HEK293 (cell line): ENCODE measurements around the gene ITGA11.

ENCODE experiments used
- CTCF ChIA-PET: fragments of 350-600 bp; formaldehyde crosslinking; extraction: SDS; loops from one replicate; lab custom pipeline; 2021; ENCODE audit warnings: antibody characterized with exemption; lab: Yijun Ruan, JAX
- POLR2A ChIA-PET: fragments of 300-600 bp; formaldehyde crosslinking; extraction: SDS; loops from one replicate; lab custom pipeline; 2020; ENCODE audit warnings: antibody characterized with exemption, inconsistent platforms; lab: Yijun Ruan, JAX
- H3K27ac ChIP-seq: fragments of 200-500 bp; sonication (Bioruptor generic); 2 replicates; pipeline ENCODE4 v1.5.1; 2014; ENCODE audit warnings: low read depth, low read length, control low read depth, inconsistent platforms; ENCODE audit errors: extremely low read depth
- H3K36me3 ChIP-seq, 2 experiments: fragments of 200-500 bp in 1 of 2; sonication (Bioruptor generic) in 1 of 2; 1 replicate in 1 of 2; 2 replicates in 1 of 2; pipeline ENCODE4 v1.5.1; 2014 to 2017; ENCODE audit warnings: inconsistent platforms in 2 of 2, low read length in 2 of 2; ENCODE audit not compliant: control insufficient read depth in 2 of 2, insufficient read depth in 1 of 2
- H3K4me1 ChIP-seq: fragments of 200-500 bp; sonication (Bioruptor generic); 2 replicates; pipeline ENCODE4 v1.5.1; 2014; ENCODE audit warnings: mild to moderate bottlenecking, low read length, inconsistent platforms; ENCODE audit not compliant: control insufficient read depth, insufficient read depth
- H3K4me3 ChIP-seq: 2 replicates; pipeline ENCODE4 v1.5.1; 2011; ENCODE audit warnings: low read depth, mild to moderate bottlenecking, control low read depth, low read length, moderate library complexity
- H3K9me3 ChIP-seq: fragments of 200-500 bp; sonication (Bioruptor generic); 2 replicates; pipeline ENCODE4 v1.5.1; 2014; ENCODE audit warnings: low read depth, low read length, inconsistent platforms; ENCODE audit not compliant: control insufficient read depth, insufficient read depth
- AEBP2 ChIP-seq: fragments of 450-650 bp; formaldehyde crosslinking; IDR thresholded peaks from 2 replicates; pipeline ENCODE4 v1.5.1; 2016; ENCODE audit warnings: missing biosample characterization, missing genetic modification characterization, borderline replicate concordance
- FEZF1 ChIP-seq: fragments of 450-650 bp; formaldehyde crosslinking; IDR thresholded peaks from 2 replicates; pipeline ENCODE4 v1.5.1; 2016; ENCODE audit warnings: missing biosample characterization, missing genetic modification characterization
- GLI4 ChIP-seq: fragments of 450-650 bp; formaldehyde crosslinking; IDR thresholded peaks from 2 replicates; pipeline ENCODE4 v1.5.1; 2016; ENCODE audit warnings: missing biosample characterization, missing genetic modification characterization
- HOXC10 ChIP-seq: sonication (generic); formaldehyde crosslinking; IDR thresholded peaks from 2 replicates; pipeline ENCODE4 v1.8.1; 2023; ENCODE audit warnings: mild to moderate bottlenecking, missing genetic modification reagents
- MZF1 ChIP-seq: fragments of 450-650 bp; formaldehyde crosslinking; IDR thresholded peaks from 2 replicates; pipeline ENCODE4 v1.5.1; 2017; ENCODE audit warnings: missing biosample characterization, missing genetic modification characterization, borderline replicate concordance
- SCRT1 ChIP-seq: fragments of 450-650 bp; formaldehyde crosslinking; IDR thresholded peaks from 2 replicates; pipeline ENCODE4 v1.5.1; 2016; ENCODE audit warnings: missing biosample characterization, missing genetic modification characterization, borderline replicate concordance
- TCF7L2 ChIP-seq: IDR thresholded peaks from 2 replicates; pipeline ENCODE4 v1.6.1; 2011; ENCODE audit warnings: low read depth, mild to moderate bottlenecking, inconsistent platforms, low read length, moderate library complexity, borderline replicate concordance
- ZBTB48 ChIP-seq: fragments of 450-650 bp; formaldehyde crosslinking; IDR thresholded peaks from 2 replicates; pipeline ENCODE4 v1.5.1; 2016; ENCODE audit warnings: missing biosample characterization, missing genetic modification characterization
- ZNF114 ChIP-seq: fragments of 450-650 bp; formaldehyde crosslinking; IDR thresholded peaks from 2 replicates; pipeline ENCODE4 v1.5.0; 2017; ENCODE audit warnings: missing biosample characterization, missing genetic modification characterization
- ZNF133 ChIP-seq: fragments of 450-650 bp; formaldehyde crosslinking; IDR thresholded peaks from 2 replicates; pipeline ENCODE4 v1.5.1; 2016; ENCODE audit warnings: missing biosample characterization, missing genetic modification characterization
- ZNF19 ChIP-seq: fragments of 450-650 bp; formaldehyde crosslinking; IDR thresholded peaks from 2 replicates; pipeline ENCODE4; 2016; ENCODE audit warnings: missing biosample characterization, missing genetic modification characterization, low read depth
- ZNF280D ChIP-seq: fragments of 450-650 bp; formaldehyde crosslinking; IDR thresholded peaks from 2 replicates; pipeline ENCODE4 v1.5.1; 2016; ENCODE audit warnings: missing biosample characterization, missing genetic modification characterization
- ZNF354C ChIP-seq: fragments of 450-650 bp; formaldehyde crosslinking; IDR thresholded peaks from 2 replicates; pipeline ENCODE4 v1.5.1; 2016; ENCODE audit warnings: missing biosample characterization, missing genetic modification characterization, low read depth, borderline replicate concordance
- ZNF513 ChIP-seq: fragments of 450-650 bp; IDR thresholded peaks from 2 replicates; pipeline ENCODE4 v1.5.1; 2018; ENCODE audit warnings: missing biosample characterization, missing genetic modification characterization
- ZNF529 ChIP-seq: fragments of 450-650 bp; formaldehyde crosslinking; IDR thresholded peaks from 2 replicates; pipeline ENCODE4 v1.5.1; 2017; ENCODE audit warnings: missing genetic modification characterization, missing biosample characterization; ENCODE audit not compliant: insufficient replicate concordance
- ZNF544 ChIP-seq: fragments of 450-650 bp; formaldehyde crosslinking; IDR thresholded peaks from 2 replicates; pipeline ENCODE4 v1.5.0; 2017; ENCODE audit warnings: missing biosample characterization, missing genetic modification characterization
- ZNF549 ChIP-seq: fragments of 450-650 bp; IDR thresholded peaks from 2 replicates; pipeline ENCODE4 v1.5.1; 2018; ENCODE audit warnings: missing biosample characterization, missing genetic modification characterization, mild to moderate bottlenecking, inconsistent platforms, moderate library complexity
- ZNF624 ChIP-seq: fragments of 450-650 bp; formaldehyde crosslinking; IDR thresholded peaks from 2 replicates; pipeline ENCODE4 v1.5.1; 2017; ENCODE audit warnings: missing biosample characterization, missing genetic modification characterization
- ZNF645 ChIP-seq: fragments of 450-650 bp; formaldehyde crosslinking; IDR thresholded peaks from 2 replicates; pipeline ENCODE4; 2016; ENCODE audit warnings: missing biosample characterization, missing genetic modification characterization
- ZNF837 ChIP-seq: fragments of 450-650 bp; formaldehyde crosslinking; IDR thresholded peaks from 2 replicates; pipeline ENCODE4 v1.5.1; 2016; ENCODE audit warnings: missing biosample characterization, missing genetic modification characterization
- ZSCAN16 ChIP-seq: fragments of 450-650 bp; formaldehyde crosslinking; IDR thresholded peaks from 2 replicates; pipeline ENCODE4 v1.5.1; 2016; ENCODE audit warnings: missing biosample characterization, missing genetic modification characterization
- ZSCAN30 ChIP-seq: fragments of 450-650 bp; IDR thresholded peaks from 2 replicates; pipeline ENCODE4 v1.5.1; 2018; ENCODE audit warnings: missing biosample characterization, mild to moderate bottlenecking, missing genetic modification characterization, moderate library complexity

Gene ITGA11

GRCh38 chr15:68309024-68309423 lies 122.9 kb downstream of the ITGA11 start:
- Histone ChIP-seq H3K9me3 (no peaks in the 10 kb centered on the region), H3K4me1 (no peaks in the 10 kb centered on the region), H3K36me3 (no peaks in the 10 kb centered on the region), H3K4me3 (no peak overlapping the region), H3K27ac (no peak overlapping the region)
- CTCF ChIA-PET: interaction anchor here (0.7 to 7.2 kb wide), 3 partner anchors 37 to 241 kb away, joined by 3 to 158 read pairs (median 9); no protein-coding TSS in a partner anchor
- TF ChIP-seq ZNF837 (tag by site-specific recombination): no peak
- TF ChIP-seq FEZF1 (tag by site-specific recombination): no peak
- no peak for TF ChIP-seq ZNF645 (tag by site-specific recombination)
- no peak for TF ChIP-seq ZNF133 (tag by site-specific recombination)
- no peak for TF ChIP-seq ZNF513
- POLR2A ChIA-PET: no interaction called here

GRCh38 chr15:68307131-68307928 lies 124.6 kb downstream of the ITGA11 start:
- CTCF ChIA-PET: interaction anchor here (0.5 to 7.2 kb wide), 51 partner anchors 8 to 695 kb away, joined by 3 to 158 read pairs (median 5); partner anchors contain the start of gene FEM1B
- H3K36me3 ChIP-seq: no peaks in the 10 kb centered on the region
- TF ChIP-seq AEBP2 (tag by site-specific recombination): no peak
- no peak for TF ChIP-seq ZNF549
- TF ChIP-seq HOXC10 (CRISPR knock-in tag): no peak
- no peak for TF ChIP-seq ZNF544 (tag by site-specific recombination)
- TF ChIP-seq ZSCAN16 (tag by site-specific recombination): no peak
- TF ChIP-seq ZNF529 (tag by site-specific recombination): no peak
- TF ChIP-seq GLI4: no peak
- no peak for TF ChIP-seq MZF1
- no peak for TF ChIP-seq TCF7L2
- TF ChIP-seq ZNF645 (tag by site-specific recombination): no peak
- no peak for TF ChIP-seq ZNF280D (tag by site-specific recombination)
- no peak for TF ChIP-seq ZSCAN30 (tag by site-specific recombination)
- no peak for TF ChIP-seq ZNF19 (tag by site-specific recombination)
- TF ChIP-seq SCRT1 (tag by site-specific recombination): no peak
- TF ChIP-seq ZNF114 (tag by site-specific recombination): no peak
- no peak for TF ChIP-seq ZBTB48 (tag by site-specific recombination)
- no peak for TF ChIP-seq ZNF624 (tag by site-specific recombination)
- no peak for TF ChIP-seq ZNF354C (tag by site-specific recombination)
- no peak overlapping the region for H3K4me3 ChIP-seq
- H3K4me1 ChIP-seq: no peaks in the 10 kb centered on the region
- POLR2A ChIA-PET: interaction anchor here (1.0 to 1.6 kb wide), 4 partner anchors 26 to 243 kb away, joined by 3 to 9 read pairs (median 6); partner anchors contain the start of gene FEM1B
- H3K27ac ChIP-seq: no peak overlapping the region
- H3K9me3 ChIP-seq: no peaks in the 10 kb centered on the region
